MM.1S (cell line): ENCODE results near the gene PLIN4.

Experiments used
- EZH2 ChIP-seq: fragments of 300-600 bp; sonication (generic); optimal IDR thresholded peaks from 2 replicates; pipeline ENCODE3; 2017; ENCODE audit warnings: low read depth, mild to moderate bottlenecking, antibody characterized with exemption, low read length, mixed read lengths
- TF ChIP-seq, protein P1 (sequence below): fragments of 300-600 bp; sonication (generic); IDR thresholded peaks from 2 replicates; pipeline ENCODE4 v1.5.1; 2016; ENCODE audit warnings: antibody characterized with exemption, low read length, mixed read lengths

DNA sequence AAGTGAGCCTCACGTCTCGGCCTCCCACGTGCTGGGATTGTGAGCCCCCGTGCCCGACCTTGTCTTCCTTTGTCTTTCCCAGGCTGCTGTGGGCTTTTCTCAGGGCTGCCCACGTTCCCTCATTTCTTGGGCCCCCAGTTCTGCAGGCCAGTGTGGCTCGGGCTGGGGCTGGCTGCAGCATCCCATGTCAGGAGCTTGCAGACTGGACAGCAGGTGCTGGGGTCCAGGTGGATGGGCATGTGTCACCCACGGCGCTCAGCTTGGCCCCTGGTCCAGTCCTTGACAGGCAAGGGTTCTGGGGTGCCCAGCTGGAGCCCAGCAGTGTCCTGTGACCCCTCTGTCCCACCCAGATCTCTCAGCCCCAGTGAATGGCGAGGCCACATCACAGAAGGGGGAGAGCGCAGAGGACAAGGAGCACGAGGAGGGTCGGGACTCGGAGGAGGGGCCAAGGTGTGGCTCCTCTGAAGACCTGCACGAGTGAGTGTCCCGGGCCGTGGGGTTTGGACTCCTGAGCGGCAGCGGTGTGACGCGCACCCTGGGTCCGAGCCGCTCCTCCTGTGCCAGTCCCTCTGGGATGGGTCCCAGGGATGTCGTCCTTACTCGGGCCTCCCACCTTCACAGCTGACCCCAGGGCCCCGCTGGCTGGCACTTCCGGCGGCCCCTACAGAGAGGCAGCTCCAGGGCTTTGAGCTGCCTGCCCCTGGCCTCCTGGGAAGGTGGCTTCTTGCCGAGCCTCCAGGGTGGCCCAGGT is 17.3 kb downstream of the PLIN4 start:
- TF ChIP-seq EZH2, result no peak
- TF ChIP-seq, protein P1, sequence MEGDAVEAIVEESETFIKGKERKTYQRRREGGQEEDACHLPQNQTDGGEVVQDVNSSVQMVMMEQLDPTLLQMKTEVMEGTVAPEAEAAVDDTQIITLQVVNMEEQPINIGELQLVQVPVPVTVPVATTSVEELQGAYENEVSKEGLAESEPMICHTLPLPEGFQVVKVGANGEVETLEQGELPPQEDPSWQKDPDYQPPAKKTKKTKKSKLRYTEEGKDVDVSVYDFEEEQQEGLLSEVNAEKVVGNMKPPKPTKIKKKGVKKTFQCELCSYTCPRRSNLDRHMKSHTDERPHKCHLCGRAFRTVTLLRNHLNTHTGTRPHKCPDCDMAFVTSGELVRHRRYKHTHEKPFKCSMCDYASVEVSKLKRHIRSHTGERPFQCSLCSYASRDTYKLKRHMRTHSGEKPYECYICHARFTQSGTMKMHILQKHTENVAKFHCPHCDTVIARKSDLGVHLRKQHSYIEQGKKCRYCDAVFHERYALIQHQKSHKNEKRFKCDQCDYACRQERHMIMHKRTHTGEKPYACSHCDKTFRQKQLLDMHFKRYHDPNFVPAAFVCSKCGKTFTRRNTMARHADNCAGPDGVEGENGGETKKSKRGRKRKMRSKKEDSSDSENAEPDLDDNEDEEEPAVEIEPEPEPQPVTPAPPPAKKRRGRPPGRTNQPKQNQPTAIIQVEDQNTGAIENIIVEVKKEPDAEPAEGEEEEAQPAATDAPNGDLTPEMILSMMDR, result no peak
